Prostate gland (tissue), 2 donors: Measurements from ENCODE around the gene PDE5A.
A peak's percentile ranks its signal among the peaks of the same experiment; 100 is the strongest.

ENCODE experiments used
- CTCF ChIP-seq, 4 experiments: fragments of 200-600 bp in 2 of 4; fragments of 450-650 bp in 2 of 4; sonication (generic) in 2 of 4; IDR thresholded peaks; 1 replicate in 3 of 4; 2 replicates in 1 of 4; pipeline ENCODE4 v1.5.1; 2016 to 2019; ENCODE audit warnings: antibody characterized with exemption in 4 of 4, mild to moderate bottlenecking in 2 of 4, moderate library complexity in 2 of 4
- POLR2A ChIP-seq: fragments of 450-650 bp; IDR thresholded peaks from one replicate; pipeline ENCODE4 v1.6.1; 2016; ENCODE audit warnings: antibody characterized with exemption, mild to moderate bottlenecking

- TF ChIP-seq POLR2A (no peak), CTCF (IDR thresholded peaks at IDR 0.05) (peak in 1 of 4 experiments; percentile 6)
Measured at GRCh38 chr4:119490335-119490734, 138.3 kb downstream of the PDE5A start.
